DMS53 treated with DMSO at 0.1 percent for 48 hours (cell line): ENCODE results near the gene MRTFA.
"Not testable (repeated sequence)": the region's sequence is repeated elsewhere in the genome, so short reads cannot be mapped to it uniquely, and the experiment has no call there.

ENCODE experiments used
- DNase-seq: peaks from one replicate; lab custom pipeline; 2025; ENCODE audit not compliant: unreplicated experiment; lab: John Stamatoyannopoulos, UW

Gene MRTFA

GRCh38 chr22:40636380-40637182 lies at the start of gene MRTFA:
Gene MRTFA (minus strand): TSS chr22:40636719.
- DNase-seq = peak; percentile 92

GRCh38 chr22:40685406-40685805 lies 48.9 kb upstream of the MRTFA start:
- no peak for DNase-seq

- DNase-seq = no peak
Measured at GRCh38 chr22:40684728-40685127, 48.2 kb upstream of the MRTFA start.

GRCh38 chr22:40681451-40681850 lies 44.9 kb upstream of the MRTFA start:
- DNase-seq = no peak

GRCh38 chr22:40680819-40681183 lies 44.3 kb upstream of the MRTFA start:
- no peak for DNase-seq

- no peak for DNase-seq
Measured at GRCh38 chr22:40679964-40680818, 43.7 kb upstream of the MRTFA start.

GRCh38 chr22:40679249-40679963 lies 42.9 kb upstream of the MRTFA start, which contains the start of gene MCHR1:
Gene MCHR1 (plus strand): TSS chr22:40679484. CDS start chr22:40679653, 169 bp downstream.
- no peak for DNase-seq

- no peak for DNase-seq
Measured at GRCh38 chr22:40678493-40679248, 42.2 kb upstream of the MRTFA start.

- no peak for DNase-seq
Measured at GRCh38 chr22:40676644-40677043, 40.1 kb upstream of the MRTFA start.

- DNase-seq = not testable (repeated sequence)
Measured at GRCh38 chr22:40676166-40676565, 39.6 kb upstream of the MRTFA start.

GRCh38 chr22:40674274-40674673 lies 37.8 kb upstream of the MRTFA start:
- DNase-seq = no peak

GRCh38 chr22:40673017-40673416 lies 36.5 kb upstream of the MRTFA start:
- DNase-seq = no peak

GRCh38 chr22:40671796-40672360 lies 35.4 kb upstream of the MRTFA start:
- no peak for DNase-seq

GRCh38 chr22:40671369-40671768 lies 34.9 kb upstream of the MRTFA start:
- DNase-seq = no peak

GRCh38 chr22:40670058-40670457 lies 33.5 kb upstream of the MRTFA start:
- DNase-seq = no peak

- no peak for DNase-seq
Measured at GRCh38 chr22:40668611-40669411, 32.3 kb upstream of the MRTFA start.

- DNase-seq = no peak
Measured at GRCh38 chr22:40666151-40666848, 29.8 kb upstream of the MRTFA start.

GRCh38 chr22:40665312-40665711 lies 28.8 kb upstream of the MRTFA start:
- DNase-seq = no peak

- no peak for DNase-seq
Measured at GRCh38 chr22:40661671-40662070, 25.2 kb upstream of the MRTFA start.
